K562 (cell line): ENCODE results near the gene DCAF11. TPM values are rescaled to one million over a fixed set of nuclear protein-coding genes. Genes with fewer than 3 reads are reported as not detected.

Source experiments
- ATF1 ChIP-seq, 2 experiments: fragments of 450-650 bp in 1 of 2; IDR thresholded peaks; 2 replicates each; pipeline ENCODE4 v1.6.1; 2016; ENCODE audit warnings: missing compliant biosample characterization in 1 of 2, missing genetic modification characterization in 1 of 2
- CBFB ChIP-seq: sonication (generic); formaldehyde crosslinking; IDR thresholded peaks from 2 replicates; pipeline ENCODE4 v1.4.0; 2020; ENCODE audit warnings: mild to moderate bottlenecking, missing genetic modification reagents
- CHD2 ChIP-seq: IDR thresholded peaks from 2 replicates; pipeline ENCODE4 v1.6.1; 2011; ENCODE audit warnings: low read depth, low read length
- DNMT1 ChIP-seq: fragments of 450-650 bp; IDR thresholded peaks from 2 replicates; pipeline ENCODE4 v1.6.1; 2016; ENCODE audit warnings: antibody characterized with exemption, mild to moderate bottlenecking
- HEY1 ChIP-seq: fragments of 250-450 bp; sonication (Bioruptor Pico); IDR thresholded peaks from 2 replicates; pipeline ENCODE4 v1.5.0; 2020; ENCODE audit warnings: mild to moderate bottlenecking, moderate library complexity, borderline replicate concordance
- ILF3 ChIP-seq: fragments of 450-650 bp; IDR thresholded peaks from 2 replicates; pipeline ENCODE4 v1.6.1; 2018; ENCODE audit warnings: antibody characterized with exemption, mild to moderate bottlenecking, moderate library complexity, borderline replicate concordance
- LARP7 ChIP-seq: fragments of 450-650 bp; IDR thresholded peaks from 2 replicates; pipeline ENCODE4 v1.6.1; 2016
- RBM15 ChIP-seq: fragments of 200-400 bp; formaldehyde crosslinking; IDR thresholded peaks from 2 replicates; pipeline ENCODE4 v1.6.1; 2018; ENCODE audit warnings: mild to moderate bottlenecking, low read length, moderate library complexity; ENCODE audit not compliant: insufficient read depth
- RFX5 ChIP-seq: IDR thresholded peaks from 2 replicates; pipeline ENCODE4 v1.6.1; 2011; ENCODE audit warnings: low read depth, mild to moderate bottlenecking, improper control_type of control experiment, low read length
- TAF9B ChIP-seq: fragments of 450-650 bp; IDR thresholded peaks from 2 replicates; pipeline ENCODE4 v1.6.1; 2018; ENCODE audit warnings: mild to moderate bottlenecking; ENCODE audit not compliant: partially characterized antibody
- TRIM25 ChIP-seq: fragments of 450-650 bp; IDR thresholded peaks from 2 replicates; pipeline ENCODE4 v1.7.0; 2016; ENCODE audit warnings: borderline replicate concordance
- ZBTB40 ChIP-seq, 2 experiments: fragments of 450-650 bp in 1 of 2; sonication (generic) in 1 of 2; formaldehyde crosslinking in 1 of 2; IDR thresholded peaks; 2 replicates each; pipeline versions ENCODE4 v1.7.1 to v1.9.0; 2016 to 2022; ENCODE audit warnings: inconsistent platforms in 1 of 2, mild to moderate bottlenecking in 1 of 2, missing genetic modification reagents in 1 of 2
- ZFP1 ChIP-seq: fragments of 450-650 bp; formaldehyde crosslinking; IDR thresholded peaks from 2 replicates; pipeline ENCODE4 v1.4.0; 2020; ENCODE audit warnings: mild to moderate bottlenecking, mixed read lengths
- ZNF41 ChIP-seq: fragments of 250-450 bp; sonication (Bioruptor Pico); conservative IDR thresholded peaks from 2 replicates; pipeline ENCODE4 v1.4.0; 2020; ENCODE audit warnings: mild to moderate bottlenecking
- ZNF561 ChIP-seq: fragments of 450-650 bp; formaldehyde crosslinking; conservative IDR thresholded peaks from 2 replicates; pipeline ENCODE4 v1.4.0; 2020; ENCODE audit warnings: mild to moderate bottlenecking, moderate library complexity
- polyA plus RNA-seq, 8 experiments: library from polyadenylated mRNA; depleted of rRNA in 4 of 8; stranded (reverse) in 5 of 8; unstranded in 3 of 8; fragments of >200 nt; fragmentation: Nextera tagmentation in 2 of 8; fragmentation: Illumina TruSeq in 1 of 8; extraction: Ambion mirVana in 2 of 8; extraction: Trizol in 1 of 8; gene quantifications; 2 replicates each; pipeline versions ENCODE4 v1.2.1 to v1.2.3, GENCODE V29; 2011 to 2014; ENCODE audit warnings: inconsistent platforms in 1 of 8, missing spikeins in 1 of 8
- total RNA-seq, 7 experiments: library from RNA; depleted of rRNA in 6 of 7; stranded (reverse); fragments of >200 nt in 6 of 7; fragmentation: Illumina TruSeq in 2 of 7; extraction: Trizol in 2 of 7; gene quantifications; 2 replicates each; pipeline versions ENCODE4 v1.2.1 to v1.2.3, GENCODE V29; 2011 to 2021; ENCODE audit warnings: low replicate concordance in 1 of 7

DCAF11 gene
- total and polyA plus RNA-seq, 9 of the 15 experiments (the other 6 are each of a cell fraction or from before 2014, with no cell fraction given), result 8.5 to 46.2 (median 36.4) TPM

- TF ChIP-seq ZBTB40 (IDR thresholded peaks at IDR 0.05) (no peak), ZBTB40 (CRISPR knock-in tag; IDR thresholded peaks at IDR 0.05) (no peak), CHD2 (peak; percentile 54; the same call in 1 of the 2 replicates), DNMT1 (no peak), HEY1 (CRISPR knock-in tag) (no peak), ATF1 (CRISPR knock-in tag; IDR thresholded peaks at IDR 0.05) (no peak), ATF1 (tag; IDR thresholded peaks at IDR 0.05) (no peak), RBM15 (no peak), TRIM25 (no peak), RFX5 (no peak), ILF3 (no peak), LARP7 (no peak), ZNF561 (CRISPR knock-in tag) (no peak), ZFP1 (no peak), TAF9B (no peak), ZNF41 (CRISPR knock-in tag) (no peak), CBFB (CRISPR knock-in tag) (no peak)
These were observed 21.5 kb downstream of the DCAF11 start, which contains the start of gene PSME1 (continued) for GRCh38 chr14:24135834-24136683.
